Measurements from ENCODE around the gene HSD3B1. TPM values are rescaled to one million over a fixed set of nuclear protein-coding genes. Genes with fewer than 3 reads are reported as not detected.
"Not testable (repeated sequence)": the region's sequence is repeated elsewhere in the genome, so short reads cannot be mapped to it uniquely, and the experiment has no call there.

Gene HSD3B1
- polyA plus RNA-seq, 1 donor (not counting 4 experiments of a cell fraction or from before 2014, with no cell fraction given), result 0.34 TPM

DNA sequence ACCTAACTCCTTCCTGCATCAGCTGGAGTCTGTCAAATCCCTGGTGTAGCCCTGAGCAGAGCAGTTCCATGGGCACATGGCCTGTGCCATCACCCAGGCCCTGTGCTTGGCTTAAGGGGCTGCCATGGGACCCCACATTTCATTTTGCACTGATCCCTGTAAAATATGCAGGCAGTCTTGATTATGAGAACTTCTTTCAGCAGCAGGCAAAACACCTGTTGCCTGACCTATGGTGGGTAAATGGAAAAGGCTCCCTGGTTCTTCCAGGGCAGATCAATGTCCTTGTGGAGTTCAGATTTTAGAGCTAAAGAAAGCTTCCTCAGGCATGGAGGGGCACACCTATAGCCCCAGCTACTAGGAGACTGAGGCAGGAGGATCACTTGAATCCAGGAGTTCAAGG, 44.2 kb downstream of the HSD3B1 start:
- Histone ChIP-seq H4K20me1 (ENCODE audit: control insufficient read depth, extremely low read depth, insufficient read depth, low read length) (no peaks in the 10 kb centered on the region), H3K4me3 (ENCODE audit: control insufficient read depth in 2 of 3, extremely low read depth in 1 of 3, insufficient read depth in 2 of 3, low read depth in 1 of 3, low read length in 3 of 3) (no peak overlapping the region), H3K9me1 (ENCODE audit: control insufficient read depth, extremely low read depth, insufficient read depth, low read length) (no peaks in the 10 kb centered on the region), H3K4me2 (ENCODE audit: control insufficient read depth, extremely low read depth, insufficient read depth, low read depth, low read length) (no peak overlapping the region), H3K27me3 (ENCODE audit: control insufficient read depth, extremely low read depth, insufficient read depth, low read length) (no peaks in the 10 kb centered on the region), H3K9me3 (ENCODE audit: control insufficient read depth, low read depth, low read length) (no peaks in the 10 kb centered on the region), H3K9ac (ENCODE audit: control insufficient read depth, extremely low read depth, insufficient read depth, low read length) (no peak overlapping the region), H3K36me3 (ENCODE audit: control insufficient read depth in 2 of 2, extremely low read depth in 1 of 2, insufficient read depth in 2 of 2, low read length in 2 of 2) (no peaks in the 10 kb centered on the region), H3K79me2 (ENCODE audit: control insufficient read depth, insufficient read depth, low read length) (no peaks in the 10 kb centered on the region), H3K4me1 (ENCODE audit: control insufficient read depth, extremely low read depth, insufficient read depth, low read length) (no peaks in the 10 kb centered on the region), H3K27ac (ENCODE audit: control insufficient read depth, insufficient read depth, low read length) (no peak overlapping the region), H2AFZ (ENCODE audit: control insufficient read depth, low read length) (no peak overlapping the region)
- dilution Hi-C loops (cut with MboI; ENCODE audit: extremely low pct_ligation_motif_present, low sequenced_read_pairs), result no loop called here
- FAIRE-seq, result no peak
- TF ChIP-seq, protein P1, sequence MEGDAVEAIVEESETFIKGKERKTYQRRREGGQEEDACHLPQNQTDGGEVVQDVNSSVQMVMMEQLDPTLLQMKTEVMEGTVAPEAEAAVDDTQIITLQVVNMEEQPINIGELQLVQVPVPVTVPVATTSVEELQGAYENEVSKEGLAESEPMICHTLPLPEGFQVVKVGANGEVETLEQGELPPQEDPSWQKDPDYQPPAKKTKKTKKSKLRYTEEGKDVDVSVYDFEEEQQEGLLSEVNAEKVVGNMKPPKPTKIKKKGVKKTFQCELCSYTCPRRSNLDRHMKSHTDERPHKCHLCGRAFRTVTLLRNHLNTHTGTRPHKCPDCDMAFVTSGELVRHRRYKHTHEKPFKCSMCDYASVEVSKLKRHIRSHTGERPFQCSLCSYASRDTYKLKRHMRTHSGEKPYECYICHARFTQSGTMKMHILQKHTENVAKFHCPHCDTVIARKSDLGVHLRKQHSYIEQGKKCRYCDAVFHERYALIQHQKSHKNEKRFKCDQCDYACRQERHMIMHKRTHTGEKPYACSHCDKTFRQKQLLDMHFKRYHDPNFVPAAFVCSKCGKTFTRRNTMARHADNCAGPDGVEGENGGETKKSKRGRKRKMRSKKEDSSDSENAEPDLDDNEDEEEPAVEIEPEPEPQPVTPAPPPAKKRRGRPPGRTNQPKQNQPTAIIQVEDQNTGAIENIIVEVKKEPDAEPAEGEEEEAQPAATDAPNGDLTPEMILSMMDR (optimal IDR thresholded peaks at IDR 0.05 in 1 of 3, IDR thresholded peaks at IDR 0.05 in 1 of 3, conservative IDR thresholded peaks at IDR 0.05 in 1 of 3; ENCODE audit: extremely low read depth in 1 of 3, insufficient read depth in 2 of 3, low read length in 3 of 3), result no peak
- TF ChIP-seq EZH2 (IDR thresholded peaks at IDR 0.05; ENCODE audit: low read length), result no peak
- DNase-seq (ENCODE audit: low read depth, low spot score), result no peak

DNA sequence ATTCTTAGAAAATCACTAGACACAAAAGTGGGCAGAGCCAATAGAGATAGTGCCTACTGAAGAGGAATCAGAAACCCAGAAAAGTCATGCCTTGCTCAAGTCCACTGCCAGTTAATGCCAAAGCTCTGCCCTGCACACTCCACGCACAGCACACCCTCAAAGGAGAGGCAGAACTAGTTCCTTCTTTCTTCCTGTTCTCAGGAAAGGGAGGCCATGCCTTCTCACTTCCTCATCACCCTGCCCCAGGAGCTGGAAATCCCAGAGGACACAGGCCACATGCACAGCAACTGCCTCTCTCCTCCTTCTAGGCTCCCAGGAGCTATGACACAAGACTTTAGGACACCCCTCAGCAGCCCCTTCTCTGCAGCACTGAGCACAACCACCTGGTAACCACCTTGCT, 45.6 kb downstream of the HSD3B1 start:
- H3K4me1 ChIP-seq (ENCODE audit: control insufficient read depth, extremely low read depth, insufficient read depth, low read length); H3K4me3 ChIP-seq (ENCODE audit: control insufficient read depth in 2 of 3, extremely low read depth in 1 of 3, insufficient read depth in 2 of 3, low read depth in 1 of 3, low read length in 3 of 3); H3K9me1 ChIP-seq (ENCODE audit: control insufficient read depth, extremely low read depth, insufficient read depth, low read length); H2AFZ ChIP-seq (ENCODE audit: control insufficient read depth, low read length); H3K27me3 ChIP-seq (ENCODE audit: control insufficient read depth, extremely low read depth, insufficient read depth, low read length); H3K36me3 ChIP-seq (ENCODE audit: control insufficient read depth in 2 of 2, extremely low read depth in 1 of 2, insufficient read depth in 2 of 2, low read length in 2 of 2); H3K9ac ChIP-seq (ENCODE audit: control insufficient read depth, extremely low read depth, insufficient read depth, low read length); FAIRE-seq; DNase-seq (ENCODE audit: low read depth, low spot score); H3K79me2 ChIP-seq (ENCODE audit: control insufficient read depth, insufficient read depth, low read length); H3K9me3 ChIP-seq (ENCODE audit: control insufficient read depth, low read depth, low read length); H3K27ac ChIP-seq (ENCODE audit: control insufficient read depth, insufficient read depth, low read length); H3K4me2 ChIP-seq (ENCODE audit: control insufficient read depth, extremely low read depth, insufficient read depth, low read depth, low read length); H4K20me1 ChIP-seq (ENCODE audit: control insufficient read depth, extremely low read depth, insufficient read depth, low read length); dilution Hi-C loops (cut with MboI; ENCODE audit: extremely low pct_ligation_motif_present, low sequenced_read_pairs): not testable (repeated sequence)

DNA sequence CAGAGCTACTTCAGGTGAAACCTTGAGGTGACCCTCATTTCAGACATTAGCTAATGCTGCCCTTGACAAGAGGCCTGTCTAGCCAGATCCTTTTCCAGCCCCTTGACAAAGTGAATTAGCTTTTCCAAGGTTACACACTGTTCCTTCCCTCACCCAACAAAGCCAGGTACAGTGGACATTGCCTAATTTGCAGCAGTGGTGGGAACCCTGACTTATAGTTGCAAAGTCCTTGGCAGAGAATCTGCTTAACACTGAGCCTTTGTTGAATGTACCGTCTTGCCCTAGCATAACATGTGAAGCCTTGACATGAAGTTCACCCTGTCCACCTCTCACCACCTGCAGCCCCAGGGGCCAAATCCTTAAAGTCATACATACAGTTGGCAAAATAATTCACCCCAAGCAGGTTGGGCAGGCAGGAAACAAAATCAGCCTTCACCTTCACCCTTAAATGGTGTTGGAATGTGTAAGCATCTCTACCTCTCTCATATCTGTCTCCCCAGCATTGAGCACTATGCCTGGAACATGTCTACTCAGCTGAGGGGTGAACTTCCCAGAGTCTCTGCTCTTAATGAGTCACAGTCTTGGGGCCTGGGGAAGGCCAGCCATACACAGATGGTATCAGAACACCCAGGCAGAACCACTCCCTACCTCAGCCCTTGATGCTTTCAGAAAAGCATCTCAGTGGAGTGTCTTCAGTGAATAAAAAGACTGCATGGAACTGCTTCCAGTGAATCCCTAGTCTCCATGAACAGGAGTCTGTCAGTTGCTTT, 46.5 kb downstream of the HSD3B1 start:
- H3K9me3 ChIP-seq (ENCODE audit: control insufficient read depth, low read depth, low read length); H3K4me2 ChIP-seq (ENCODE audit: control insufficient read depth, extremely low read depth, insufficient read depth, low read depth, low read length); H4K20me1 ChIP-seq (ENCODE audit: control insufficient read depth, extremely low read depth, insufficient read depth, low read length); H2AFZ ChIP-seq (ENCODE audit: control insufficient read depth, low read length); FAIRE-seq; H3K4me1 ChIP-seq (ENCODE audit: control insufficient read depth, extremely low read depth, insufficient read depth, low read length); H3K79me2 ChIP-seq (ENCODE audit: control insufficient read depth, insufficient read depth, low read length); dilution Hi-C loops (cut with MboI; ENCODE audit: extremely low pct_ligation_motif_present, low sequenced_read_pairs); DNase-seq (ENCODE audit: low read depth, low spot score); H3K9me1 ChIP-seq (ENCODE audit: control insufficient read depth, extremely low read depth, insufficient read depth, low read length); H3K27me3 ChIP-seq (ENCODE audit: control insufficient read depth, extremely low read depth, insufficient read depth, low read length); H3K27ac ChIP-seq (ENCODE audit: control insufficient read depth, insufficient read depth, low read length); H3K36me3 ChIP-seq (ENCODE audit: control insufficient read depth in 2 of 2, extremely low read depth in 1 of 2, insufficient read depth in 2 of 2, low read length in 2 of 2); H3K4me3 ChIP-seq (ENCODE audit: control insufficient read depth in 2 of 3, extremely low read depth in 1 of 3, insufficient read depth in 2 of 3, low read depth in 1 of 3, low read length in 3 of 3); H3K9ac ChIP-seq (ENCODE audit: control insufficient read depth, extremely low read depth, insufficient read depth, low read length): not testable (repeated sequence)

Data from keratinocyte (primary cell).